A673 (cell line): Measurements from ENCODE around the gene ETV6. TPM values are rescaled to one million over a fixed set of nuclear protein-coding genes. Genes with fewer than 3 reads are reported as not detected.

Experiments
- BruUV-seq: library from RNA; stranded (reverse); fragments of 400-500 nt; replicated peaks from 2 replicates; lab custom pipeline; 2021; lab: Mats Ljungman, UMichigan
- CTCF ChIA-PET: fragments of 300-600 bp; sonication (Branson Sonifier 250); formaldehyde crosslinking; loops from one replicate; lab custom pipeline; 2022; ENCODE audit warnings: antibody characterized with exemption; lab: Charles Lee
- POLR2A ChIA-PET: fragments of 300-600 bp; sonication (Branson Sonifier 250); formaldehyde crosslinking; loops from one replicate; lab custom pipeline; 2022; ENCODE audit warnings: antibody characterized with exemption; ENCODE audit not compliant: low non-redundant PET; lab: Charles Lee
- DNase-seq: peaks from one replicate; pipeline ENCODE4 v3.0.0-alpha.2; 2015; ENCODE audit warnings: low spot score
- H3K27ac ChIP-seq: fragments of 200-600 bp; sonication (generic); 2 replicates; pipeline ENCODE4 v1.5.1; 2016; ENCODE audit warnings: mixed run types, low read depth, mild to moderate bottlenecking, mixed read lengths, antibody characterized with exemption, low read length; ENCODE audit not compliant: poor library complexity, severe bottlenecking
- H3K27me3 ChIP-seq: fragments of 200-600 bp; sonication (generic); replicated peaks from 2 replicates; pipeline ENCODE4 v1.6.1; 2017; ENCODE audit warnings: mixed run types, low read depth, mild to moderate bottlenecking, mixed read lengths, antibody characterized with exemption, low read length; ENCODE audit not compliant: insufficient read depth, poor library complexity
- H3K36me3 ChIP-seq: fragments of 200-600 bp; sonication (generic); 2 replicates; pipeline ENCODE4 v1.6.1; 2016; ENCODE audit warnings: mixed run types, mild to moderate bottlenecking, mixed read lengths, antibody characterized with exemption, low read length; ENCODE audit not compliant: insufficient read depth, poor library complexity, severe bottlenecking
- H3K4me1 ChIP-seq: fragments of 200-600 bp; sonication (generic); 2 replicates; pipeline ENCODE4 v1.6.1; 2017; ENCODE audit warnings: mixed run types, mild to moderate bottlenecking, mixed read lengths, antibody characterized with exemption, low read length; ENCODE audit not compliant: insufficient read depth, poor library complexity, severe bottlenecking
- H3K4me3 ChIP-seq: fragments of 200-600 bp; sonication (generic); 2 replicates; pipeline ENCODE4 v1.5.1; 2016; ENCODE audit warnings: low read depth, mixed run types, mild to moderate bottlenecking, mixed read lengths, low read length; ENCODE audit not compliant: poor library complexity, severe bottlenecking
- H3K9me3 ChIP-seq: fragments of 200-600 bp; sonication (generic); 2 replicates; pipeline ENCODE4 v1.6.1; 2016; ENCODE audit warnings: mixed run types, low read depth, mild to moderate bottlenecking, mixed read lengths, antibody characterized with exemption, low read length; ENCODE audit not compliant: poor library complexity, severe bottlenecking
- CTCF ChIP-seq: fragments of 300-800, 200-600 bp; sonication (generic); conservative IDR thresholded peaks from 2 replicates; pipeline ENCODE4 v1.5.1; 2017; ENCODE audit warnings: low read depth, mild to moderate bottlenecking, antibody characterized with exemption, low read length, moderate library complexity, mixed read lengths
- EZH2 ChIP-seq: fragments of 200-600 bp; sonication (generic); IDR thresholded peaks from 2 replicates; pipeline ENCODE4 v1.6.1; 2017; ENCODE audit warnings: borderline replicate concordance, low read depth, mild to moderate bottlenecking, mixed read lengths, antibody characterized with exemption, low read length; ENCODE audit not compliant: poor library complexity, severe bottlenecking
- intact Hi-C: fragments of 100-400 bp; cut with micrococcal nuclease; formaldehyde crosslinking; loops from one replicate; pipeline ENCODE4 v1.10.0; 2022; ENCODE audit not compliant: unreplicated experiment
- total RNA-seq: library from RNA; stranded (reverse); gene quantifications from 2 replicates; pipeline ENCODE4 v1.2.3, GENCODE V29; 2021

The ETV6 gene
- total RNA-seq, 1 experiment from 2014 or later = 32.4 TPM

DNA sequence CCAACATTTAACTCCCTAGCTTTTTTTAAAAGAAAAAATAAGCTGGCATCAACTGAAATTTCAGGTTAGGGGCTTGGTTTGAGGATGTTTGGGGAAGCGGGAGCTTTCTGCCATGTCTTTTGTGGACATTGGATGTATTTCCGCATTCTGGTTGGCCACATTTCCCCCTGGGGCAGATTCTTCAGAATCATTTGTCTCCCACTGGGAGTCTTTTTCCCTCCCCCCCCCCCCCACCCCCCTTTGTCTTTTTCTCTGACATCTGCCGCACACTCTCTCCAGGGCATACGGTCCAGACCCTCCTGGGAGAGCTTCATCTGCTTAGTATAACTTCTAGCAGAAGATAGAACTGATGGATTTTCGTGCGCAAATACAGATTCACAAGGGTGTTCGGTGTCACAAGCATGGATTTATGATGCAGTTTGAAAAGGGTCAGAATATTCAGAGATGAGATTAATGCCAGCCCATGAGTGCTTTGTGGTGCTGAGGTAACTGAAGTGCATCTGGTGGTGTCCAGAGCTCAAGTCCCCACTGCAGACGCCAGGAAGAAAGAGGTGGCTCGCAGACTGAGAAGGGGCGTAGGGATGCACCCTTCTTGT, 40.2 kb downstream of the ETV6 start:
- intact Hi-C loops = no loop called here
- no peak for DNase-seq
- H3K27me3 ChIP-seq = no peaks in the 10 kb centered on the region
- ChIA-PET POLR2A (no interaction called here), CTCF (no interaction called here)
- BruUV-seq = no TSS peak
- no peak overlapping the region for H3K27ac ChIP-seq
- H3K36me3 ChIP-seq = no peaks in the 10 kb centered on the region
- peaks cover 34% of the 10 kb centered on the region for H3K4me1 ChIP-seq
- no peaks in the 10 kb centered on the region for H3K9me3 ChIP-seq
- TF ChIP-seq CTCF = no peak
- no peak overlapping the region for H3K4me3 ChIP-seq

- BruUV-seq = no TSS peak
- H3K9me3 ChIP-seq = no peaks in the 10 kb centered on the region
- POLR2A ChIA-PET = no interaction called here
- DNase-seq = no peak
- intact Hi-C loops = no loop called here
- H3K4me1 ChIP-seq = peaks cover 8% of the 10 kb centered on the region
- no peaks in the 10 kb centered on the region for H3K27me3 ChIP-seq
- TF ChIP-seq EZH2 = no peak
- TF ChIP-seq CTCF = no peak
- CTCF ChIA-PET = no interaction called here
- H3K27ac ChIP-seq = no peak overlapping the region
- no peaks in the 10 kb centered on the region for H3K36me3 ChIP-seq
- H3K4me3 ChIP-seq = no peak overlapping the region
Measured at GRCh38 chr12:11693067-11693466, 43.6 kb downstream of the ETV6 start.

DNA sequence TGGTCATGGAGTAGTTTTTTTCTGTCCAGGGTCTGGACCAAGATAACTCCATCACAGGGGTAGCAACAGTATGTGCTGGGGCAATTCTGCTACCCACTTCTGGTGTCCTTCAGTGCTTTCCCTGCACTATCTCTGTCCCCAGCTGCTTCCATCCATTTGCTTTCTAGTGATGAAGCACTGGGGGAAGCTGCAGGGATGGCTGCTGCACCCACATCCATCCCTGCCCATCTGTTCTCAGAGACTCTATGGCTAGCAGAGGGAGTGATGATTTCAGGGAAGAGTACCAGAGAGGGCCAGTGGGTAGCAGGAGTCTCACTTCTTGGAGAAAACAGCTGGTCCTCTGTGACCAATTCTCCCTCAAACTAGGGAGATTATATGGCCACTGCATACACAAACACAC, 44.1 kb downstream of the ETV6 start:
- Histone ChIP-seq H3K27me3 (no peaks in the 10 kb centered on the region), H3K4me3 (no peak overlapping the region), H3K27ac (no peak overlapping the region), H3K9me3 (no peaks in the 10 kb centered on the region), H3K36me3 (no peaks in the 10 kb centered on the region), H3K4me1 (peaks cover 2% of the 10 kb centered on the region)
- no TSS peak for BruUV-seq
- ChIA-PET CTCF (no interaction called here), POLR2A (no interaction called here)
- intact Hi-C loops = no loop called here
- TF ChIP-seq CTCF (no peak), EZH2 (no peak)
- no peak for DNase-seq
